ENCODE results near the gene FBXO45.
"Not testable (repeated sequence)": the region's sequence is repeated elsewhere in the genome, so short reads cannot be mapped to it uniquely, and the experiment has no call there.

Gene FBXO45

GRCh38 chr3:196557236-196557635 is 11.2 kb upstream of the FBXO45 start:
- no peak for DNase-seq (ENCODE audit: low read depth, low spot score)

- no peak for DNase-seq (ENCODE audit: low read depth, low spot score)
Observed at GRCh38 chr3:196558476-196558875, 10.0 kb upstream of the FBXO45 start.

GRCh38 chr3:196559826-196560225 is 8.6 kb upstream of the FBXO45 start:
- no peak for DNase-seq (ENCODE audit: low read depth, low spot score)

GRCh38 chr3:196563721-196564225 is 4.7 kb upstream of the FBXO45 start:
- DNase-seq (ENCODE audit: low read depth, low spot score) = no peak

DNA sequence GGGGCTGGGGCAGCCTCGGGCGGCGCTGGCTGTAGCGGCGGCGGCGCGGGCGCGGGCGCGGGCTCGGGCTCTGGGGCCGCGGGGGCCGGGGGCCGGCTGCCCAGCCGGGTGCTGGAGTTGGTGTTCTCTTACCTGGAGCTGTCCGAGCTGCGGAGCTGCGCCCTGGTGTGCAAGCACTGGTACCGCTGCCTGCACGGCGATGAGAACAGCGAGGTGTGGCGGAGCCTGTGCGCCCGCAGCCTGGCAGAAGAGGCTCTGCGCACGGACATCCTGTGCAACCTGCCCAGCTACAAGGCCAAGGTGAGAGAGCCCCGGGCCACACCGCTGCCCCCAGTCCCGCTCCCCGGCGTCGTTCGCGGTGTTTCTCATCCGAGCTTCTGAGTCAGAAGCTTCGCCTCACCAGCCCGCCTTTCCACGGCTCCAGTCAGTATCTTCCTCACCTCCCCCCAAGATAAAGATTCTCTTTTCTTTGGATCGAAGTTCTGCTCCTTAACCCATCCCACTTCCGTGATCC is 600 bp downstream of the FBXO45 start:
- peak; percentile 4 for DNase-seq (ENCODE audit: low read depth, low spot score)

GRCh38 chr3:196570332-196570731 is 1.9 kb downstream of the FBXO45 start:
- DNase-seq (ENCODE audit: low read depth, low spot score) = not testable (repeated sequence)

GRCh38 chr3:196572389-196572788 is 3.9 kb downstream of the FBXO45 start:
- no peak for DNase-seq (ENCODE audit: low read depth, low spot score)

GRCh38 chr3:196585044-196585757 is 16.7 kb downstream of the FBXO45 start:
- no peak for DNase-seq (ENCODE audit: low read depth, low spot score)

DNA sequence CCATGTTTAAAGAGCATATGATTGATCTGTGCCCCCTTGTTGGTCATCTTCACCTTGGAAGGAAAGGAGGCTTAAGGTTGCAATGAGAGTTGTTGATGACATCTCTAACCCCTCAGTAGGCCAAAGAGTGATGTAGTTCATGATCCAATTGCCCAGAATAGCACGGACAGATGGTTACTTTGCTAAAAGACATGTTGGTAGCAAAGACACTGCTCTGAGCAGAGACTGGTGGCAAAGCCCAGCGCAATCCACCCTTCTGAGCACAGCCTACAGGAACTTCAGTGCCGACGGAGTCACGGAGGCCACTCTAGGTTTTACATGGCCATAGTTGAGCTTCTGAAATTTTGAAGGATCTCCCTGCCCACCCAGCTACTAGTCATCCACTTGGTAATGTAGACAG is 21.8 kb downstream of the FBXO45 start:
- no peak for DNase-seq (ENCODE audit: low read depth, low spot score)

GRCh38 chr3:196596355-196596754 is 27.9 kb downstream of the FBXO45 start:
- no peak for DNase-seq (ENCODE audit: low read depth, low spot score)

DNA sequence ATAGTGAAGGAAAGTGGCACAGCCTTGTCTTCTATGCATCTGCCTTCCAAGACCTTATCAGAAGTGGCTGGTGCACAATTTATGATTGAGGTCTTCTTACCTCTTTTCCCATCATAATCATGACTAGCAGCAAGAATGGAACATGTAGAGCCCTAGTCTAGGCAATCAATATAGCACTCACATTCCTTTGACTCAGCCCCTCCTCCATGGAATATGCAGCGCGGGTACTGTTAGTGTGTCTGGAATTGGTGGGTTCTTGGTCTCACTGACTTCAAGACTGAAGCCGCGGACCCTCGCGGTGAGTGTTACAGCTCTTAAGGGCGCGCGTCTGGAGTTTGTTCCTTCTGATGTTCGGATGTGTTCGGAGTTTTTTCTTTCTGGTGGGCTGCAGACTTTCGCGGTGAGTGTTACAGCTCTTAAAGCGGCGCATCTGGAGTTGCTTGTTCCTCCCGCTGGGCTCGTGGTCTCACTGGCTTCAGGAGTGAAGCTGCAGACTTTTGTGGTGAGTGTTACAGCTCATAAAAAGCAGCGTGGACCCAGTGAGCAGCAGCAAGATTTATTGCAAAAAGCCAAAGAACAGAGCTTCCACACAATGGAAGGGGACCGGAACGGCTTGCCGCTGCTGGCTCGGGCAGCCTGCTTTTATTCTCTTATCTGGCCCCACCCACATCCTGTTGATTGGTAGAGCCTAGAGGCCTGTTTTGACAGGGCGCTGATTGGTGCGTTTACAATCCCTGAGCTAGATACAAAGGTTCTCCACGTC is 29.7 kb downstream of the FBXO45 start:
- DNase-seq (ENCODE audit: low read depth, low spot score) = peak; percentile 11

GRCh38 chr3:196599734-196600128 is 31.3 kb downstream of the FBXO45 start:
- no peak for DNase-seq (ENCODE audit: low read depth, low spot score)

- no peak for DNase-seq (ENCODE audit: low read depth, low spot score)
Observed at GRCh38 chr3:196600359-196600758, 31.9 kb downstream of the FBXO45 start.

GRCh38 chr3:196602673-196603072 is 34.2 kb downstream of the FBXO45 start:
- DNase-seq (ENCODE audit: low read depth, low spot score) = no peak

DNA sequence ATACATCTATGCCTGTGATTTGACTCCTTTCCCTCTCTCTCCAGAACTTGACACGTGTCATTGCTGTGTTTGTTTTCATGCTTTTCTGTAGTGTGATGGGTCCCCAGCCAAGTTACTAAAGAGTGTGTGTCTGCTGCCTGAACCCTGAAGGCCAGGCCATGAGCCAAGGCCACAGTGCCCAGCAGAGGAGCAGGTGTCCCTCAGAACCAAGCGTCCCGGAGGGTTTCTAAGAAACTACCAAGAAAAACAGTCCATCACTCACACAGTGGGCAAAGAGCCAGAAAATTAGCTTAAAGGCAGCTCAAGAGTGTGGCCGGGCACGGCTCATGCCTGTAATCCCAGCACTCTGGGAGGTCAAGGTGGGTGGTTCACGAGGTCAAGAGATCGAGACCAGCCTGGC is 35.2 kb downstream of the FBXO45 start:
- DNase-seq (ENCODE audit: low read depth, low spot score) = no peak

DNA sequence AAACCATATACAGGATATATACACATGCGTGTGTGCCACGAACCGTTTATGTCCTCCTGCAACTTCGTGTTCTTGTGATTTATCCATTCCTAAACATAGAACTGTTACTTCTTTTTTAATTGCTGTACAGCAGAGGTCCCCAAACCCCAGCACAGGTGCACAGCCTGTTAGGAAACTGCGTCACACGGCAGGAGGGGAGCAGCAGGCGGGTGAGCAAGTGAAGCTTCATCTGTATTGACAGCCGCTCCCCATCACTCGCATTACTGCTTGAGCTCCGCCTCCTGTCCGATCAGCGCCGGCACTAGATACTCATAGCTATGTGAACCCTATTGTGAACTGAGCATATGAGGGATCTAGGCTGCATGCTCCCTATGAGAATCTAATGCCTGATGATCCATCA is 36.1 kb downstream of the FBXO45 start:
- peak; percentile 18 for DNase-seq (ENCODE audit: low read depth, low spot score)

GRCh38 chr3:196608693-196609092 is 40.2 kb downstream of the FBXO45 start:
- DNase-seq (ENCODE audit: low read depth, low spot score) = no peak

DNA sequence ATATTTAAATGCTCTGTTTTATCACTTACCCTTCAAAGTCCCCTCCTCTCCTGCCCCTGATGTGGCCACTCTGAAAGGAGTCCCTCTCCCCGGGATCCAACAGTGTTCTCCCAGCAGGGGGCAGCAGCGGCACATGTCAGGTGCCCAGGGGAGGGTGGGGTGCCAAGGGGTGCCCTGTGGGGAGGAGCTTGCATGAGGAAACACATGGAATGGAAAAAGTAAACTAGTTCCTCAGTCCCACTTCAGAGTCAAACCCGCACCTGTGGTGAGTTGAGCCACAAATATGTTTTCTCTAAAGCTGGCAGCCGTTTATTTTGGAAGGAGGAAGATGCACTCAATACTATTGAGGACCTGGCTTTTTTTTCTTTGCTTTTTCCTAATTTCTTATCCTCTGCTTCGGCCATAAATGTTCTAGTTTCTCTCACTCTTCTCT is 40.9 kb downstream of the FBXO45 start:
- DNase-seq (ENCODE audit: low read depth, low spot score) = peak; percentile 94

DNA sequence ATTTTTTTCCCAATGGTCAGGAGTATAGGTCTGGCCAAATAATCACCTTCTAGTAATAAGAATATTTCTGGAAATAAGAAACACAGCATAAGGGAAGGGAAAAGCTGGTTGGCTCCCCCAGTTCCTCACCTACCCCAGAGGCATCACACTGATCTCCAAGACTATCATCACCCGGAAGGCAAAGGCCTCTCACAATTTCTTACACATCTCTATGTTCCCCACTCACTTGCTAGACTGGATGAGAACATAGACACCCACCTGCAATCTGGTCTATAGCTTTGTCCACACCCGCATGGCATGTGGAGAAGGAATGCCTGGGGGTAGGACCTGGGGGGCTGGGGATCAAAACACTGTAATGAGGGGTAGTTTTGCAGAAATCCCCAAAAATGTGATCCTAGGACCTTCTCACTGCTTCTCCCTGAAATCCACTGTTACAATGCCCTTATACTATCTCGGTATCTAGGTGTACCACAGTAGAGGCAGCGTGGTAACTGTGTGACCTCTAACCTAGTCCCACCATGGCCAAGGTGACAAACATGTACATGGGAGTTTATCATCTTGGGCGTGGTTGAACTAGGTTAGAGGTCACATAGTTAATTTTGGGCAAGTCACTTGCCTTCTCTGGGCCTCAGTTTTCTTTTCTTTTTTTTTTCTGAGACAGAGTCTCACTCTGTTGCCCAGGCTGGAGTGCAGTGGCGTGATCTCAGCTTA is 41.5 kb downstream of the FBXO45 start:
- DNase-seq (ENCODE audit: low read depth, low spot score) = no peak

DNA sequence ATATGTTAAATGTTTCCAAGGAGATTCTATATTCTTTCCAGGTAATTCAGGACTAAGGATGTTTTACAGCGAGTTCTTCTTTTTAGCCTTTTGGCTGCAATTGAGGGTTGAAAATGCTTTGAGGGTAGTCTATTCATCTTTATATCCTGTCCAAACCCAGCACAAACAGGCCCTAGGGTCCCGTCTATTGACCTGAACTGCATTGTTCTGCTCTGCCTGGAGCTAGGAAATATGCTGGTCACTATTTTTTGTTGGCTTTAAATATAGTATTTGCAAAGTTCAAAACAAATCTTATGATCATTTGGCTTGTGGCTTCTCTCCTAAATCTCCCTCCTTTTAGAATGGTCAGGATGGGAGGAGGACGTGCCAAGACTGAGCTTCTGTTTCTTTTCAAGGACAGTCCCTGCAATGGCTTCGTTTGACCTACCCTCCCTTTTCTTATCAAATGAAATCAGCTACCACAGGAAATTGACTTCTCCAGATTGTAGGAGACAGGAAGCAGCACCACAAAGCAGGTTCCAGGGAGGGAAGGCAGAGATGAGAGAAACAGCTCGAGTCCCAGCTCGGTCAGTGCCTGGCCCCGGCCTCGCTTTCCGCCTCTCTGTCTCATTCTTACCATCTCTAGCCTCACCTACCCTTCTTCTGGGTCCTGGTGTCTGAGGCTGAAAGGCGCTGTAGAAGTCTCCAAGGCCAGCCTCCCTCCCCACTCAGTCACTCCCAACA is 43.5 kb downstream of the FBXO45 start:
- DNase-seq (ENCODE audit: low read depth, low spot score) = no peak

GRCh38 chr3:196615234-196615633 is 46.8 kb downstream of the FBXO45 start:
- DNase-seq (ENCODE audit: low read depth, low spot score) = not testable (repeated sequence)

Data from activated CD4-positive, CD25-positive, alpha-beta regulatory T cell treated with anti-CD3 and anti-CD28 coated beads, Interleukin-2, amount 50 U/mL, for 16 hours (primary cell).